ENCODE measurements around the gene TBC1D16. TPM values are rescaled to one million over a fixed set of nuclear protein-coding genes. Genes with fewer than 3 reads are reported as not detected.

TBC1D16 gene
- total and polyA plus RNA-seq, 2 donors (not counting 1 experiment from before 2014, with no cell fraction given) = 0.82 to 2.7 TPM

GRCh38 chr17:79929257-79930061 is 106.2 kb downstream of the TBC1D16 start:
- H3K79me2 ChIP-seq (ENCODE audit: control insufficient read depth, insufficient read depth, low read length) = no peaks in the 10 kb centered on the region
- H4K20me1 ChIP-seq (ENCODE audit: control insufficient read depth, insufficient read depth, low read length, poor library complexity, severe bottlenecking) = no peaks in the 10 kb centered on the region
- 92% methylated on average over 16 of the region's 25 CpGs for WGBS (ENCODE audit: insufficient coverage)
- intact Hi-C loops (cut with micrococcal nuclease) = loop anchor here (5.0 kb wide), 1 partner anchor 87 kb away; no protein-coding TSS in a partner anchor
- H3K4me2 ChIP-seq (replicated peaks; ENCODE audit: low read depth, low read length, poor library complexity, severe bottlenecking) = peak overlapping the region; percentile 69
- no peak for ATAC-seq (ENCODE audit: low read depth)
- Mint-ChIP-seq H3K4me1 (peaks cover 47% of the 10 kb centered on the region), H3K9me3 (ENCODE audit: insufficient read depth) (no peaks in the 10 kb centered on the region), H3K27me3 (peaks cover 14% of the 10 kb centered on the region), H3K27ac (no peak overlapping the region), H3K4me3 (no peak overlapping the region)
- H2AFZ ChIP-seq (ENCODE audit: insufficient read depth, low read depth, low read length, poor library complexity, severe bottlenecking) = no peak overlapping the region
- no peak for DNase-seq
- H3K9ac ChIP-seq (ENCODE audit: low read length) = no peak overlapping the region
- no peaks in the 10 kb centered on the region for H3K36me3 ChIP-seq (replicated peaks in 1 of 2; ENCODE audit: control extremely low read depth in 1 of 2, control insufficient read depth in 1 of 2, extremely low read depth in 1 of 2, insufficient read depth in 2 of 2, low read length in 1 of 2)
- peaks cover 30 to 53% of the 10 kb centered on the region in 2 donors for H3K4me1 ChIP-seq (ENCODE audit: control insufficient read depth in 2 of 2, insufficient read depth in 2 of 2, low read length in 2 of 2)
- peaks cover 0 to 33% (median 12%) of the 10 kb centered on the region in 4 experiments for H3K27me3 ChIP-seq (replicated peaks in 1 of 4; ENCODE audit: control extremely low read depth in 1 of 4, control insufficient read depth in 3 of 4, insufficient read depth in 4 of 4, low read length in 3 of 4)
- ChIA-PET CTCF (no interaction called here), POLR2A (no interaction called here)
- no peak overlapping the region for H3K27ac ChIP-seq (ENCODE audit: low read length in 2 of 2)
- TF ChIP-seq EZH2 (IDR thresholded peaks at IDR 0.05; ENCODE audit: borderline replicate concordance, insufficient read depth, low read depth, low read length, poor library complexity, severe bottlenecking) (no peak), CTCF (IDR thresholded peaks at IDR 0.05) (no peak)
- no peaks in the 10 kb centered on the region for H3K9me3 ChIP-seq (ENCODE audit: control extremely low read depth in 1 of 3, control insufficient read depth in 2 of 3, insufficient read depth in 1 of 3, low read length in 2 of 3)
- no peak overlapping the region for H3K4me3 ChIP-seq (ENCODE audit: control extremely low read depth in 1 of 5, extremely low read depth in 1 of 5, insufficient read depth in 1 of 5, low read depth in 2 of 5, low read length in 4 of 5)

Data from B cell (primary cell).